ENCODE data around the gene STKLD1.

STKLD1 gene

GRCh38 chr9:133346021-133346785 is 30.0 kb upstream of the STKLD1 start:
- no peak for DNase-seq

DNA sequence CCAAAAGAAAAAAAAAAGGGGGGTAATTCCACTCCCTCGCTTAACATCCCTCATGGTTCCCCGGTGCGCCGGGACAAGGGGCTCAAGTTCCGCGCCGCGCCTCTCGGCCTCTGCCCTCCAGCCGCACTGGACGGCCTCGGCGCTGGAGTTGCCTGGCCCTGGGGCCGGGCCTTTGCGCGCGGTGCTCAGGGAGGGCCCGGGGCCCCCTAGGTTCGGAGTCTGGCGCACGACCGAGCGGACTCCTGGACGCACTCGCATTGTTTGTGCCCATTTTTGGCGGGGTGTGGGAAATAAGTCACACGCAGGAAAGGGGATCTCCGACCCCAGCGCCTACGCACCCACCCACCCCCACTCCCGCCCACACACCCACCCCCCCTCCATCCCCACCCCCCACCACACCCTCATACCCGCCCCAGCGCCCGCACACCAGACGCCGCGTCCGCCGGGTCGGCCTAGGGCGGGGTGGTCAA is 28.6 kb upstream of the STKLD1 start:
- peak; percentile 64 for DNase-seq

- peak; percentile 97 for DNase-seq
Measured at GRCh38 chr9:133347985-133348717, 28.0 kb upstream of the STKLD1 start, which contains the start of the genes MED22 and RPL7A. Gene MED22 (minus strand): TSS chr9:133348131. CDS start chr9:133346662, 1,469 bp downstream. Gene RPL7A (plus strand): TSS chr9:133348218. CDS start chr9:133348244, 26 bp downstream.

GRCh38 chr9:133348718-133349573 is 27.2 kb upstream of the STKLD1 start:
- no peak for DNase-seq

DNA sequence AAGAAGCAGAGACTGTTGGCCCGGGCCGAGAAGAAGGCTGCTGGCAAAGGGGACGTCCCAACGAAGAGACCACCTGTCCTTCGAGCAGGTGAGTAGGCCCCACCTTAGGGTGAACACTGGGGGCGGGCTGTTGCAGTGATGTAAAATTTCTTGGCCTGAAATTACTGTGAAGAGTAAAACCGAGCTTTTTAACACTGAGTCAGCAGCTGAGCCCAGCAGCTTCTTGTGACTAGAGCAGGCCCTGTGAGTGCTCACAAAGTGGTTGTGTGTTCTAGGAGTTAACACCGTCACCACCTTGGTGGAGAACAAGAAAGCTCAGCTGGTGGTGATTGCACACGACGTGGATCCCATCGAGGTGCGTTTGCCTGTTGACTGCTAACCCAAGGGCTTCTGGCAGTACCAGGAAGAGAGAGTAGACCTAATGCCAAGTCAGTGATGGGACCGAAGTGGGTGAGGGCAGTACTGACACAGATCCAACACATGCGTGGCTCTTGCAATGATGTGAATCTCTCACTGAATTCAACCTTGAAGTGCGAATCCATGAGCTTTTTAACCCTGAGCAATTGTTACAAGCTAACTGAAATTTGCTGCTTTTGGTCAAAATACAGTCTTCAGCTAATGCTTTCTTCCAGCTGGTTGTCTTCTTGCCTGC is 26.1 kb upstream of the STKLD1 start:
- no peak for DNase-seq

- no peak for DNase-seq
Measured at GRCh38 chr9:133351526-133351907, 24.6 kb upstream of the STKLD1 start.

- DNase-seq = peak; percentile 83
Measured at GRCh38 chr9:133351908-133352634, 24.1 kb upstream of the STKLD1 start.

- DNase-seq = peak; percentile 48
Measured at GRCh38 chr9:133352635-133353340, 23.4 kb upstream of the STKLD1 start.

DNA sequence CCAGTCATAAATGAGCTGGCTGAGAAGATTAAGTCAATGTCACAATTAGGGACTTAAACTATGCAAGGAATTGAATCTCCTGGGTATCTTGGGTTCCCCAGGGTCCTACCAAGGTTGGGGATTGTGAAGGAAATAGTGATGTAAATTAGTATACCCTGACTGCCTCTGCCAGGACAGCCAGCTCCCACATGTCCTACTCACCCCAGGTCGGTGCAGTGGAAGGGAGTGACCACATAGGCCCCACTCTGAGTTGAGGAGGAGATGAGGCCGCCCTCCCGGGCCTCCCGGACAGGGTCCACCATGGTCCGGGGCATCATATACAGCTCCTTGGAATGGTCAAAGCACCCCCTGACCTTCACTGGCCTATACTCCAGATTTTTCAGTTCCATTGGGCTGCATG is 22.6 kb upstream of the STKLD1 start:
- DNase-seq = peak; percentile 53

- DNase-seq = no peak
Measured at GRCh38 chr9:133354766-133355165, 21.4 kb upstream of the STKLD1 start.

- peak; percentile 41 for DNase-seq
Measured at GRCh38 chr9:133355881-133356357, 20.2 kb upstream of the STKLD1 start.

- peak; percentile 85 for DNase-seq
Measured at GRCh38 chr9:133356391-133357091, 19.6 kb upstream of the STKLD1 start, which contains the start of the genes SURF1 and SURF2. Gene SURF1 (minus strand): TSS chr9:133356487. CDS start chr9:133356453, 34 bp downstream. Gene SURF2 (plus strand): TSS chr9:133356550. CDS start chr9:133356593, 43 bp downstream.

DNA sequence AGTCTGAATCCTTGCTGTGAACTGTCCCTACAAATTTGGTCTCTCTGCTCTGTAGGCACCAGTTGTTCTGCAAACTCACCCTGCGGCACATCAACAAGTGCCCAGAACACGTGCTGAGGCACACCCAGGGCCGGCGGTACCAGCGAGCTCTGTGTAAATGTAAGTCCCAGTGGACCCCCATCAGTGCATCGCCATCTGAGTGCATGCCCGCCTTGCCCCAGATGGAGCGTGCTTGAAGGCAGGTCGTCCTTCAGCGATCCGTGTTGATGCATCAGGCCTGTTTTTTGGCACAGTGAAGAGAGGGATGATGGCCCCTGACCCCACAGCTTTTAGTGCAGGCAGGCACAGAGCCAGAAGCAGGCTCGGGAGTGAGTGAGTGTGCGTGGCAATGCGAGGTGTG is 18.5 kb upstream of the STKLD1 start:
- no peak for DNase-seq

DNA sequence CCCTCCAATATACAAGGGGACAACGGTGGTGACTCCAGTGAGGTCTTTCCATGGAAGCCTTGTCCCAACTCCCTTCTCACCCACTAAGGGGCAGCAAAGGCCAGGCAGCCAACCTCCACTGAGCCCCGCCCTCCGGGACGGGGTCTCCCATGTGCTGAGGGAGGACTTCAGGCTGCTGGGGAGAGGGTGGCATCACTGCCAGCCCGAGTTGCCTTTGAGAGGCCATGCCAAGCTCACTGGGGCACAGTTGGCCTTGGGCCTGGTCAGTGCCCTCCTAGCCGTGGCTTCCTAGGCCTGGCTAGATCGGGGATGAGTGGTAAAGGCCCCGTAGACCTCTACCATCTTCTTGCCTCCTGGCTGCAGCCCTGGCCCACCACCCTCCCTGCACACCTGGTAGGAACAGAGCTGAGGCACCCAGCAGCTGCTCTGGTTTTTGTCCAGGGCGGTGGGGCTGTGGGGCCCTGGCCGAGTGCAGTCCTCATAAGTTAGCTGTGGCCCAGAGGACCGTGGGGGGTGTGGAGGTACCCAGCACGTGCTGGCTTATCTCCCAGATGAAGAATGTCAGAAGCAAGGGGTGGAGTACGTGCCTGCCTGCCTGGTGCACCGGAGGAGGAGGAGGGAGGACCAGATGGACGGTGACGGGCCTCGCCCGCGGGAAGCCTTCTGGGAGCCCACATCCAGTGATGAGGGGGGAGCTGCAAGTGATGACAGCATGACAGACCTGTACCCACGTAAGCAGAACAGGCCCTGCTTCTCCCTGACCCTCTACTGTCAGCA is 16.6 kb upstream of the STKLD1 start:
- peak; percentile 72 for DNase-seq

GRCh38 chr9:133360400-133361393 is 15.5 kb upstream of the STKLD1 start:
- peak; percentile 45 for DNase-seq

DNA sequence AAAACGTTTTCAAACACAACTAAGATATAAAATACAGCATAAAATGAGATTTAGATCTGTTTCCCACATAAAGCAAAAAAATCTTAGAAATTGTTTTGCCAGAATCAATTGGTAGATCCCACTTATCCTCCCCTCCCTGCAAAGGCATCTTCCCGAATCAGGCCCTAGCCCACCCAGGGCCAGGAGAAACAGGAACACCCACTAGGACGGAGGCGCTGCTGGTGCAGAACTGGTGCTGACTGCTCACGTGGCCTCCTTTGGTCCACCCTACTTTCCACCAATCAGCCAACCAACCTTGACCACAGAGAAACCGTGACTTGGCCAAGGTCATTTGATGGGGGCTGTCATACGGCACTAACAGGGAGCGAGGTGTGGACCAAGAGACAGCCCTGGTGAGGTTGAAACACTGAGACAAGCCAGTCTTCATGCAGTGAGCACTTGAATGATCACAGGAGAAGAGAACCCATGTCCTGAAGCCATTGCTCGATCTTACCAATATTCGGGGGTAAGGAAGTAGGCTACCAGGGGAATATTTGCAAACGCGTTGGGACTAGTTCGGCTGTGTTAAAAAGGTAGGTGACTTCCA is 14.6 kb upstream of the STKLD1 start:
- DNase-seq = no peak

GRCh38 chr9:133362359-133363044 is 13.7 kb upstream of the STKLD1 start:
- peak; percentile 6 for DNase-seq
